Caki2 (cell line): ENCODE results near the gene ZNF774. TPM values are rescaled to one million over a fixed set of nuclear protein-coding genes. Genes with fewer than 3 reads are reported as not detected.
A peak's percentile ranks its signal among the peaks of the same experiment; 100 is the strongest.
"Not testable (repeated sequence)": the region's sequence is repeated elsewhere in the genome, so short reads cannot be mapped to it uniquely, and the experiment has no call there.

Source experiments
- DNase-seq: peaks from one replicate; pipeline ENCODE4 v3.0.0-alpha.2; 2015; ENCODE audit warnings: low read depth
- in situ Hi-C: cut with HindIII; loops from 2 replicates; pipeline ENCODE4 v1.10.0; 2016; ENCODE audit warnings: low sequenced_read_pairs, low pct_unique_long_range_greater_than_20kb, mixed read lengths
- total RNA-seq: library from RNA; depleted of rRNA; stranded (reverse); fragments of >200 nt; shearing (Covaris generic); gene quantifications from 2 replicates; pipeline ENCODE4 v1.2.3, GENCODE V29; 2014; ENCODE audit warnings: low replicate concordance; rRNA removed

Gene ZNF774
- total RNA-seq, 1 experiment from 2014 or later: 3.7 TPM

GRCh38 chr15:90407871-90408317, 55.8 kb downstream of the ZNF774 start:
- DNase-seq: peak; percentile 15
- in situ Hi-C loops: no loop called here

GRCh38 chr15:90408657-90409056, 56.6 kb downstream of the ZNF774 start:
- in situ Hi-C loops: no loop called here
- DNase-seq: no peak

- in situ Hi-C loops, DNase-seq: not testable (repeated sequence)
Measured at GRCh38 chr15:90409587-90409986, 57.5 kb downstream of the ZNF774 start.

- in situ Hi-C loops, DNase-seq: not testable (repeated sequence)
Measured at GRCh38 chr15:90410316-90410715, 58.2 kb downstream of the ZNF774 start.

GRCh38 chr15:90411176-90411575, 59.1 kb downstream of the ZNF774 start:
- in situ Hi-C loops: no loop called here
- DNase-seq: no peak

Other genes with a start within 250 kb of the ZNF774 start
- gene IDH2, start 249.8 kb upstream of the ZNF774 start, total RNA-seq: 73.8 and 74.2 TPM in 2 replicates
- gene SEMA4B, start 151.0 kb upstream of the ZNF774 start, total RNA-seq: 37.6 and 39.9 TPM in 2 replicates
- 310 and 334 TPM in 2 replicates for gene CIB1, start 118.3 kb upstream of the ZNF774 start, total RNA-seq
- 3.0 and 13.2 TPM in 2 replicates for gene GDPGP1, start 118.1 kb upstream of the ZNF774 start, total RNA-seq
- 0.07 and 4.3 TPM in 2 replicates for gene TTLL13, start 102.7 kb upstream of the ZNF774 start, total RNA-seq
- gene NGRN, start 86.6 kb upstream of the ZNF774 start, total RNA-seq: 142 and 149 TPM in 2 replicates
- 53.4 and 65.2 TPM in 2 replicates for gene IQGAP1, start 36.0 kb downstream of the ZNF774 start, total RNA-seq
- 2.4 and 5.3 TPM in 2 replicates for gene CRTC3, start 177.6 kb downstream of the ZNF774 start, total RNA-seq